Measurements from ENCODE around the gene CHCHD5. TPM values are rescaled to one million over a fixed set of nuclear protein-coding genes. Genes with fewer than 3 reads are reported as not detected.

CHCHD5 gene
- total and polyA plus RNA-seq, 12 donors = 15.0 to 36.2 (median 25.0) TPM

- Histone ChIP-seq H3K9me3 (no peaks in the 10 kb centered on the region), H3K27me3 (no peaks in the 10 kb centered on the region), H3K36me3 (no peaks in the 10 kb centered on the region), H3K27ac (no peak overlapping the region), H3K4me1 (peaks cover 0 to 13% (median 3%) of the 10 kb centered on the region in 9 donors), H3K4me3 (no peak overlapping the region)
- no peak for DNase-seq
- intact Hi-C loops (cut with DNase I) = loop anchor here in 7 of 10 donors (5.0 to 10.0 kb wide), 4 partner anchors 49 to 351 kb away; no protein-coding TSS in a partner anchor
- no peak for TF ChIP-seq CTCF (IDR thresholded peaks at IDR 0.05)
- WGBS, 2 donors = 84 to 92% methylated on average over 2 of the region's 2 CpGs
- ATAC-seq = no peak
Measured at GRCh38 chr2:112603731-112604130, 19.3 kb downstream of the CHCHD5 start.

GRCh38 chr2:112604952-112605351 lies 20.5 kb downstream of the CHCHD5 start:
- H3K4me1 ChIP-seq = peaks cover 0 to 8% (median 3%) of the 10 kb centered on the region in 9 donors
- intact Hi-C loops (cut with DNase I) = loop anchor here in 7 of 10 donors (5.0 to 10.0 kb wide), 4 partner anchors 47 to 350 kb away; no protein-coding TSS in a partner anchor
- peaks cover 0 to 5% (median 0%) of the 10 kb centered on the region in 11 donors for H3K9me3 ChIP-seq
- no peak overlapping the region for H3K27ac ChIP-seq
- ATAC-seq (no peak), DNase-seq (no peak)
- no peaks in the 10 kb centered on the region for H3K36me3 ChIP-seq
- H3K27me3 ChIP-seq = no peaks in the 10 kb centered on the region
- 85 to 90% methylated on average over 4 of the region's 4 CpGs for WGBS, 2 donors
- no peak for TF ChIP-seq CTCF (IDR thresholded peaks at IDR 0.05)
- no peak overlapping the region for H3K4me3 ChIP-seq

- DNase-seq = no peak
- no peak for ATAC-seq
- no peak for TF ChIP-seq CTCF (IDR thresholded peaks at IDR 0.05)
- intact Hi-C loops (cut with DNase I) = loop anchor here in 1 of 10 donors (5.0 to 10.0 kb wide), 2 partner anchors 121 to 349 kb away; no protein-coding TSS in a partner anchor
- Histone ChIP-seq H3K36me3 (no peaks in the 10 kb centered on the region), H3K9me3 (peaks cover 0 to 7% (median 0%) of the 10 kb centered on the region in 11 donors), H3K4me3 (no peak overlapping the region), H3K4me1 (no peaks in the 10 kb centered on the region), H3K27ac (no peak overlapping the region), H3K27me3 (no peaks in the 10 kb centered on the region)
- WGBS, 2 donors = 84 to 93% methylated on average over 5 of the region's 5 CpGs
Measured at GRCh38 chr2:112605926-112606325, 21.5 kb downstream of the CHCHD5 start.

GRCh38 chr2:112606547-112606946 lies 22.1 kb downstream of the CHCHD5 start:
- intact Hi-C loops (cut with DNase I) = loop anchor here in 1 of 10 donors (5.0 to 10.0 kb wide), 2 partner anchors 121 to 348 kb away; no protein-coding TSS in a partner anchor

More at GRCh38 chr2:112606547-112606946, 22.1 kb downstream of the CHCHD5 start:
- no peak for DNase-seq
- no peak overlapping the region for H3K4me3 ChIP-seq
- H3K4me1 ChIP-seq = no peaks in the 10 kb centered on the region
- WGBS, 2 donors = 68 to 80% methylated on average over 4 of the region's 4 CpGs
- peaks cover 0 to 7% (median 0%) of the 10 kb centered on the region in 11 donors for H3K9me3 ChIP-seq
- H3K36me3 ChIP-seq = no peaks in the 10 kb centered on the region
- H3K27ac ChIP-seq = no peak overlapping the region
- no peak for TF ChIP-seq CTCF (IDR thresholded peaks at IDR 0.05)
- H3K27me3 ChIP-seq = no peaks in the 10 kb centered on the region
- no peak for ATAC-seq

Measured in heart right ventricle (tissue), 16 donors.